ENCODE data around the gene LRRC34.
A peak's percentile ranks its signal among the peaks of the same experiment; 100 is the strongest.

The LRRC34 gene

GRCh38 chr3:169813757-169814517 is 1.2 kb upstream of the LRRC34 start:
- DNase-seq (ENCODE audit: low spot score) = peak; percentile 57

- no peak for DNase-seq (ENCODE audit: low spot score)
These were observed 574 bp upstream of the LRRC34 start for GRCh38 chr3:169813278-169813677.

- DNase-seq (ENCODE audit: low spot score) = peak; percentile 26
These were observed 923 bp downstream of the LRRC34 start for GRCh38 chr3:169811631-169812331.

- DNase-seq (ENCODE audit: low spot score) = no peak
These were observed 3.4 kb downstream of the LRRC34 start for GRCh38 chr3:169809230-169809795.

- DNase-seq (ENCODE audit: low spot score) = no peak
These were observed 8.0 kb downstream of the LRRC34 start for GRCh38 chr3:169804681-169805080.

GRCh38 chr3:169792359-169792758 is 20.3 kb downstream of the LRRC34 start:
- no peak for DNase-seq (ENCODE audit: low spot score)

- DNase-seq (ENCODE audit: low spot score) = no peak
These were observed 21.8 kb downstream of the LRRC34 start for GRCh38 chr3:169790687-169791429.

GRCh38 chr3:169790219-169790618 is 22.5 kb downstream of the LRRC34 start:
- DNase-seq (ENCODE audit: low spot score) = no peak

- no peak for DNase-seq (ENCODE audit: low spot score)
These were observed 24.9 kb downstream of the LRRC34 start for GRCh38 chr3:169787791-169788190.

GRCh38 chr3:169787120-169787519 is 25.6 kb downstream of the LRRC34 start:
- DNase-seq (ENCODE audit: low spot score) = no peak

- peak; percentile 90 for DNase-seq (ENCODE audit: low spot score)
These were observed 31.4 kb downstream of the LRRC34 start for GRCh38 chr3:169781209-169781855.

GRCh38 chr3:169780742-169781141 is 32.0 kb downstream of the LRRC34 start:
- peak; percentile 55 for DNase-seq (ENCODE audit: low spot score)

GRCh38 chr3:169777822-169778221 is 34.9 kb downstream of the LRRC34 start:
- DNase-seq (ENCODE audit: low spot score) = no peak

GRCh38 chr3:169774186-169774585 is 38.5 kb downstream of the LRRC34 start:
- DNase-seq (ENCODE audit: low spot score) = no peak

GRCh38 chr3:169772897-169773816 is 39.5 kb downstream of the LRRC34 start, which contains the start of gene MYNN:
Gene MYNN (plus strand): TSS chr3:169773396. CDS start chr3:169774296, 900 bp downstream.
- peak; percentile 93 for DNase-seq (ENCODE audit: low spot score)

GRCh38 chr3:169772305-169772896 is 40.3 kb downstream of the LRRC34 start:
- DNase-seq (ENCODE audit: low spot score) = peak; percentile 70

- DNase-seq (ENCODE audit: low spot score) = peak; percentile 90
These were observed 41.0 kb downstream of the LRRC34 start for GRCh38 chr3:169771497-169772304.

- DNase-seq (ENCODE audit: low spot score) = peak; percentile 90
These were observed 43.2 kb downstream of the LRRC34 start, which contains the start of gene ACTRT3 for GRCh38 chr3:169769287-169770181. Gene ACTRT3 (minus strand): TSS chr3:169769561. CDS start chr3:169769520, 41 bp downstream.
